MM.1S (cell line): ENCODE results near the gene TOR3A.

Source experiments
- DNase-seq: peaks from one replicate; pipeline ENCODE4 v3.0.0-alpha.2; 2015
- H2AFZ ChIP-seq: fragments of 300-600 bp; sonication (generic); 2 replicates; pipeline ENCODE4 v1.6.0; 2016; ENCODE audit warnings: antibody characterized with exemption, low read length
- H3F3A ChIP-seq: fragments of 300-600 bp; sonication (generic); 2 replicates; pipeline ENCODE4 v1.6.1; 2016; ENCODE audit warnings: mild to moderate bottlenecking, antibody characterized with exemption, low read length, moderate library complexity, mixed read lengths; ENCODE audit not compliant: insufficient read depth
- H3K27ac ChIP-seq: fragments of 300-600 bp; sonication (generic); 2 replicates; pipeline ENCODE4 v1.5.1; 2016; ENCODE audit warnings: mild to moderate bottlenecking, low read length
- H3K27me3 ChIP-seq: fragments of 300-600 bp; sonication (generic); replicated peaks from 2 replicates; pipeline ENCODE4 v1.6.0; 2016; ENCODE audit warnings: low read length; ENCODE audit not compliant: insufficient read depth
- H3K36me3 ChIP-seq: fragments of 300-600 bp; sonication (generic); replicated peaks from 2 replicates; pipeline ENCODE4 v1.6.1; 2016; ENCODE audit warnings: mild to moderate bottlenecking, low read length, mixed read lengths; ENCODE audit not compliant: insufficient read depth
- H3K4me1 ChIP-seq: fragments of 300-600 bp; sonication (generic); 2 replicates; pipeline ENCODE4 v1.6.1; 2016; ENCODE audit warnings: low read length, mixed read lengths
- H3K4me2 ChIP-seq: fragments of 300-600 bp; sonication (generic); 2 replicates; pipeline ENCODE4 v1.6.0; 2016; ENCODE audit warnings: low read depth, low read length
- H3K4me3 ChIP-seq: fragments of 300-600 bp; sonication (generic); 2 replicates; pipeline ENCODE4 v1.5.1; 2016; ENCODE audit warnings: low read length, mixed read lengths
- H3K79me2 ChIP-seq: fragments of 300-600 bp; sonication (generic); 2 replicates; pipeline ENCODE4 v1.6.1; 2016; ENCODE audit warnings: mixed run types, low read length, mixed read lengths
- H3K9ac ChIP-seq: fragments of 300-600 bp; sonication (generic); 2 replicates; pipeline ENCODE4 v1.6.1; 2016; ENCODE audit warnings: low read length, mixed read lengths
- H3K9me2 ChIP-seq: fragments of 300-600 bp; sonication (generic); replicated peaks from 2 replicates; pipeline ENCODE4 v1.6.1; 2016; ENCODE audit warnings: mild to moderate bottlenecking, low read length, mixed read lengths; ENCODE audit not compliant: insufficient read depth
- H3K9me3 ChIP-seq: fragments of 300-600 bp; sonication (generic); replicated peaks from 2 replicates; pipeline ENCODE4 v1.6.1; 2016; ENCODE audit warnings: mild to moderate bottlenecking, low read length, mixed read lengths; ENCODE audit not compliant: insufficient read depth
- H4K20me1 ChIP-seq: fragments of 300-600 bp; sonication (generic); 2 replicates; pipeline ENCODE4 v1.6.1; 2016; ENCODE audit warnings: mild to moderate bottlenecking, low read length, moderate library complexity, mixed read lengths; ENCODE audit not compliant: insufficient read depth
- EZH2 ChIP-seq: fragments of 300-600 bp; sonication (generic); optimal IDR thresholded peaks from 2 replicates; pipeline ENCODE3; 2017; ENCODE audit warnings: low read depth, mild to moderate bottlenecking, antibody characterized with exemption, low read length, mixed read lengths
- EZH2phosphoT487 ChIP-seq: fragments of 300-600 bp; sonication (generic); IDR thresholded peaks from 2 replicates; pipeline ENCODE4 v1.6.1; 2018; ENCODE audit warnings: antibody characterized with exemption, low read length
- TF ChIP-seq, protein P1 (sequence below): fragments of 300-600 bp; sonication (generic); IDR thresholded peaks from 2 replicates; pipeline ENCODE4 v1.5.1; 2016; ENCODE audit warnings: antibody characterized with exemption, low read length, mixed read lengths

Gene TOR3A, protein sequence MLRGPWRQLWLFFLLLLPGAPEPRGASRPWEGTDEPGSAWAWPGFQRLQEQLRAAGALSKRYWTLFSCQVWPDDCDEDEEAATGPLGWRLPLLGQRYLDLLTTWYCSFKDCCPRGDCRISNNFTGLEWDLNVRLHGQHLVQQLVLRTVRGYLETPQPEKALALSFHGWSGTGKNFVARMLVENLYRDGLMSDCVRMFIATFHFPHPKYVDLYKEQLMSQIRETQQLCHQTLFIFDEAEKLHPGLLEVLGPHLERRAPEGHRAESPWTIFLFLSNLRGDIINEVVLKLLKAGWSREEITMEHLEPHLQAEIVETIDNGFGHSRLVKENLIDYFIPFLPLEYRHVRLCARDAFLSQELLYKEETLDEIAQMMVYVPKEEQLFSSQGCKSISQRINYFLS

DNA sequence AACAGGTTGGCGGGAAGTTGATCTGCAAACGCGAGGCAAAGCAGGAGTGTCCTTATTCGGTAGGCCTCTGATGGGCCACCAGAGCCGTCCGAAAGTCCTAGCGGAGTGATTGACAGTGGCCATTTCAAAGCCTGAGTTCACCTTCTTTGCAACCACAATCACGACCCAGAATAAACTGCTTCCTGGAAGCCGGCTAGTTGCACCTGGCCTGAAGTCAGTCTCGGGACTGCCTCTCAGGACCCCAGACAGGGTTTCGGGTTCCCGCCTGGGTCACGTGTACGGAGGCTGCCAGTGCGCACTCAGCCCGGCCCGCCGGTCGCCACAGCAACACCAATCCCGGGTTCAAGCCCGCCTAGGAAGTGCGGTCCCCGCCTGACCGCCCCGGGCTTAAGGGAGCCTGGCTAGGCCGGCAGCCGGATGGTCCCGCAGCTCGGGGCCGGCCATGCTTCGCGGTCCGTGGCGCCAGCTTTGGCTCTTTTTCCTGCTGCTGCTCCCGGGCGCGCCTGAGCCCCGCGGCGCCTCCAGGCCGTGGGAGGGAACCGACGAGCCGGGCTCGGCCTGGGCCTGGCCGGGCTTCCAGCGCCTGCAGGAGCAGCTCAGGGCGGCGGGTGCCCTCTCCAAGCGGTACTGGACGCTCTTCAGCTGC, at the start of gene TOR3A:
TOR3A (plus strand) TSS at position 384 of the 646 bp plus-strand sequence; CDS start at position 443, 59 bp downstream.
- Histone ChIP-seq H3K4me1 (peaks cover 38% of the 10 kb centered on the region), H3K4me2 (peak within 1 kb of the TSS; percentile 99), H3K36me3 (peaks cover 16% of the 10 kb centered on the region), H3K27ac (peak within 1 kb of the TSS; percentile 93), H3K27me3 (no peaks in the 10 kb centered on the region), H4K20me1 (no peaks in the 10 kb centered on the region), H3K4me3 (peak within 1 kb of the TSS; percentile 99), H3F3A (peaks cover 41% of the 10 kb centered on the region), H3K9me2 (no peaks in the 10 kb centered on the region), H3K79me2 (peaks cover 52% of the 10 kb centered on the region), H3K9me3 (no peaks in the 10 kb centered on the region), H2AFZ (peak within 1 kb of the TSS; percentile 32), H3K9ac (peak within 1 kb of the TSS; percentile 99)
- peak; percentile 99 for DNase-seq
- TF ChIP-seq, protein P1, sequence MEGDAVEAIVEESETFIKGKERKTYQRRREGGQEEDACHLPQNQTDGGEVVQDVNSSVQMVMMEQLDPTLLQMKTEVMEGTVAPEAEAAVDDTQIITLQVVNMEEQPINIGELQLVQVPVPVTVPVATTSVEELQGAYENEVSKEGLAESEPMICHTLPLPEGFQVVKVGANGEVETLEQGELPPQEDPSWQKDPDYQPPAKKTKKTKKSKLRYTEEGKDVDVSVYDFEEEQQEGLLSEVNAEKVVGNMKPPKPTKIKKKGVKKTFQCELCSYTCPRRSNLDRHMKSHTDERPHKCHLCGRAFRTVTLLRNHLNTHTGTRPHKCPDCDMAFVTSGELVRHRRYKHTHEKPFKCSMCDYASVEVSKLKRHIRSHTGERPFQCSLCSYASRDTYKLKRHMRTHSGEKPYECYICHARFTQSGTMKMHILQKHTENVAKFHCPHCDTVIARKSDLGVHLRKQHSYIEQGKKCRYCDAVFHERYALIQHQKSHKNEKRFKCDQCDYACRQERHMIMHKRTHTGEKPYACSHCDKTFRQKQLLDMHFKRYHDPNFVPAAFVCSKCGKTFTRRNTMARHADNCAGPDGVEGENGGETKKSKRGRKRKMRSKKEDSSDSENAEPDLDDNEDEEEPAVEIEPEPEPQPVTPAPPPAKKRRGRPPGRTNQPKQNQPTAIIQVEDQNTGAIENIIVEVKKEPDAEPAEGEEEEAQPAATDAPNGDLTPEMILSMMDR, result no peak
- no peak for TF ChIP-seq EZH2

DNA sequence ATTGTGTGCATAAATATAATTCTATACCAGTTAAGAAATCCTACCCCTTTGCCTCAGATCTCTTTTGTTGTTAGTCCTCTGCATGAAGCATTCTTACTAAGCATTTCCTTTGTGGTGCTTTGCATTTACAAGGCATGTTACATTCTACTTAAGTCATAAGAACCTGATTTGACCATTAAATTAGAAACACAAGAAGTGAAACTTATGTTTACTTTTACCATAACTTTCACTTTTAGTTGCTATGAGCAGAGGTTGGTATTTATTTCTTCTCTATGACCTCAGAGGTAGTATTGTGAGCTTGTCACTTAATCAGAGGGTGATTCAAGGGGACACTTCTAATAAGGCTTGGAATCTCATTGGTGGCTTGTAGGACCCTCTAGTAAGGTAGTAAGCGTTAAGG, 47.1 kb upstream of the TOR3A start:
- Histone ChIP-seq H3K79me2 (peaks cover 82% of the 10 kb centered on the region), H3K9me2 (no peaks in the 10 kb centered on the region), H3K27ac (no peak overlapping the region)

DNA sequence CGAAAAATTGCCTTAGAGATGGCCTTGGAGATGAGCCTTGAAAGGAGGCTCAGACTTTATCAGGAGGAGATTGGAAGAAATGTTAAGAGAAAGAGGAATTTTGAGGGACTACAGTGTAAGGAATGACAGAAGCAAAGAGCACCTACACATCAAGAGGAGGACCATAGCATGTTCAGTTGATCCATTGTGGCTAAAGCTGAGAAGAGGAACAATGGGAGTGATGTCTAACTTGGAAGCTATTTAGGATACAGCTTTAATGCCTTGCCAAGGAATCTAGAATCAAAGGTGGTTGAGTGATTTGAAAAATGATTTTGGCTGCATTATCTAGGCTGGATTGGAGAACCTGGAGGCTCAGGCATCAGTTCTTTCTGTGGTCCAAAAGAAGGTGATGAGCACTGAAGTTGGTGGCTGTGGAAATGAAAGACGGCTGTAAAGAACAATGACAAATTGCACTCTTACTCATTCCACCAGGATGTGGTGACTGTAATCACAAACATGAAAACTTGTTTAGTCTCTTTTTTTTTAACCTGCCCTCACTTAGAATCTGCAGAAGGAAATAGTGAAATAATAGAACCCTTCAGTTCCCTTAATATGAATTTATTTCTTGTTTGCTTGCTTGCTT, 44.9 kb upstream of the TOR3A start:
- no peak overlapping the region for H3K9ac ChIP-seq
- H3K27ac ChIP-seq, result no peak overlapping the region
- no peaks in the 10 kb centered on the region for H3K36me3 ChIP-seq
- no peak for DNase-seq
- no peaks in the 10 kb centered on the region for H3F3A ChIP-seq
- H4K20me1 ChIP-seq, result peaks cover 9% of the 10 kb centered on the region; the same call in 1 of the 2 replicates
- H2AFZ ChIP-seq, result no peak overlapping the region
- peaks cover 16% of the 10 kb centered on the region for H3K4me1 ChIP-seq
- TF ChIP-seq, protein P1, result no peak
- TF ChIP-seq EZH2phosphoT487, result no peak
- TF ChIP-seq EZH2, result no peak
- no peaks in the 10 kb centered on the region for H3K9me3 ChIP-seq
- no peak overlapping the region for H3K4me2 ChIP-seq
- no peaks in the 10 kb centered on the region for H3K27me3 ChIP-seq
- no peak overlapping the region for H3K4me3 ChIP-seq
- peaks cover 62% of the 10 kb centered on the region for H3K79me2 ChIP-seq
- H3K9me2 ChIP-seq, result no peaks in the 10 kb centered on the region

More for the DNA sequence above, 47.1 kb upstream of the TOR3A start:
- peak; percentile 34 for DNase-seq
- Histone ChIP-seq H4K20me1 (peaks cover 9% of the 10 kb centered on the region; the same call in 1 of the 2 replicates), H3F3A (no peaks in the 10 kb centered on the region), H3K4me3 (no peak overlapping the region), H2AFZ (no peak overlapping the region), H3K4me2 (no peak overlapping the region), H3K9me3 (no peaks in the 10 kb centered on the region), H3K27me3 (no peaks in the 10 kb centered on the region), H3K36me3 (no peaks in the 10 kb centered on the region), H3K9ac (no peak overlapping the region), H3K4me1 (peaks cover 17% of the 10 kb centered on the region)
- TF ChIP-seq EZH2phosphoT487 (no peak), EZH2 (no peak)
- TF ChIP-seq, protein P1, result no peak
